Cardiac muscle cell (in vitro differentiated cells and primary cell): ENCODE data around the gene ABHD18. TPM values are rescaled to one million over a fixed set of nuclear protein-coding genes. Genes with fewer than 3 reads are reported as not detected.
"Not testable (repeated sequence)": the region's sequence is repeated elsewhere in the genome, so short reads cannot be mapped to it uniquely, and the experiment has no call there.

Experiments used
- DNase-seq, 2 donors: peaks; one replicate each; pipeline versions ENCODE4 v3.0.0 to v3.0.0-alpha.2; 2010 to 2017; ENCODE audit warnings: low read depth in 1 of 2, low spot score in 1 of 2
- H3K27ac ChIP-seq: fragments of 200-600 bp; sonication (generic); 2 replicates; pipeline ENCODE4 v1.5.1; 2016
- H3K27me3 ChIP-seq: fragments of 200-600 bp; sonication (generic); 2 replicates; pipeline ENCODE4 v1.6.0; 2016; ENCODE audit warnings: control low read depth
- H3K36me3 ChIP-seq: fragments of 200-600 bp; sonication (generic); 2 replicates; pipeline ENCODE4 v1.5.1; 2016; ENCODE audit warnings: control low read depth
- H3K4me1 ChIP-seq: fragments of 200-600 bp; sonication (generic); 2 replicates; pipeline ENCODE4 v1.8.1; 2017; ENCODE audit warnings: low read depth, mild to moderate bottlenecking, mixed run types
- H3K4me3 ChIP-seq: fragments of 200-600 bp; sonication (generic); 2 replicates; pipeline ENCODE4 v1.5.1; 2016; ENCODE audit warnings: mild to moderate bottlenecking
- H3K9me3 ChIP-seq: fragments of 200-600 bp; sonication (generic); 2 replicates; pipeline ENCODE4 v1.5.1; 2017; ENCODE audit warnings: low read depth, mild to moderate bottlenecking, control low read depth
- polyA plus RNA-seq: library from polyadenylated mRNA; unstranded; fragments of >200 nt; fragmentation: Nextera tagmentation; extraction: Ambion mirVana; gene quantifications from 2 replicates; pipeline ENCODE4 v1.2.1, GENCODE V29; 2016
- total RNA-seq: library from RNA; depleted of rRNA; stranded (reverse); fragments of >200 nt; gene quantifications from 2 replicates; pipeline ENCODE4 v1.2.3, GENCODE V29; 2016
- TF ChIP-seq, protein P1 (sequence below): IDR thresholded peaks from 2 replicates; pipeline ENCODE4 v1.5.1; 2012; ENCODE audit warnings: low read depth, mild to moderate bottlenecking, low read length

Gene ABHD18
- total and polyA plus RNA-seq, 2 experiments from 2014 or later: 18.8 to 21.5 TPM

DNA sequence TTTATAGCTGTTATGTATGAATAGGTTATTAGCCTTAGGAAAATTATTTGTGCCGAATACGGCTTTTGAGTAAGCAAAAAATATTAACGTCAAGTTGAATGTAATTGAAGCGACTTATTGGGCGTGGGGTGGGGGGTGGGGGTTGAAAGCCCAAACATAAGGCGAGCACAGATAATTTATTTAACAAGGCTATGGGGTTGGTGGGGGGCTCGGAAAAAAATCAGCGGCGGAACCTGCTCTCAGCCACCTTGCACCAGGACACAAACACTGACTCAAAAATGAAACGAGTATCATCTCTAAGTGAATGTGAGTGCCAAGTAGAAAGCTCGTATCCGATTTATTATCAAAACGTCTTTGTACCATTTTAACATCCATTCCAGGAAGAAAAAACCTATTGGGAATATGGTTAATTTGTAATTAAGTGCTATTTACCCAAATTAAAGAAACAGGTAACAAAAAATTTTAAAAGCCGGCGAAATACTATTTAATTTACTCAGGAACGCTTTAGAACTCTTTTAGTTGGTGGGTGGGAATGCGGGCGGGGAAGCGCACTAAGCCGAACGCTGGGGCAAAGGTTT lies 95.0 kb downstream of the ABHD18 start:
- Histone ChIP-seq H3K36me3 (no peaks in the 10 kb centered on the region), H3K27me3 (no peaks in the 10 kb centered on the region), H3K27ac (peak overlapping the region; percentile 94), H3K4me1 (no peaks in the 10 kb centered on the region), H3K9me3 (no peaks in the 10 kb centered on the region), H3K4me3 (peak overlapping the region; percentile 75)
- DNase-seq: peak in 1 of 2 donors; percentile 23
- TF ChIP-seq, protein P1, sequence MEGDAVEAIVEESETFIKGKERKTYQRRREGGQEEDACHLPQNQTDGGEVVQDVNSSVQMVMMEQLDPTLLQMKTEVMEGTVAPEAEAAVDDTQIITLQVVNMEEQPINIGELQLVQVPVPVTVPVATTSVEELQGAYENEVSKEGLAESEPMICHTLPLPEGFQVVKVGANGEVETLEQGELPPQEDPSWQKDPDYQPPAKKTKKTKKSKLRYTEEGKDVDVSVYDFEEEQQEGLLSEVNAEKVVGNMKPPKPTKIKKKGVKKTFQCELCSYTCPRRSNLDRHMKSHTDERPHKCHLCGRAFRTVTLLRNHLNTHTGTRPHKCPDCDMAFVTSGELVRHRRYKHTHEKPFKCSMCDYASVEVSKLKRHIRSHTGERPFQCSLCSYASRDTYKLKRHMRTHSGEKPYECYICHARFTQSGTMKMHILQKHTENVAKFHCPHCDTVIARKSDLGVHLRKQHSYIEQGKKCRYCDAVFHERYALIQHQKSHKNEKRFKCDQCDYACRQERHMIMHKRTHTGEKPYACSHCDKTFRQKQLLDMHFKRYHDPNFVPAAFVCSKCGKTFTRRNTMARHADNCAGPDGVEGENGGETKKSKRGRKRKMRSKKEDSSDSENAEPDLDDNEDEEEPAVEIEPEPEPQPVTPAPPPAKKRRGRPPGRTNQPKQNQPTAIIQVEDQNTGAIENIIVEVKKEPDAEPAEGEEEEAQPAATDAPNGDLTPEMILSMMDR: no peak

DNA sequence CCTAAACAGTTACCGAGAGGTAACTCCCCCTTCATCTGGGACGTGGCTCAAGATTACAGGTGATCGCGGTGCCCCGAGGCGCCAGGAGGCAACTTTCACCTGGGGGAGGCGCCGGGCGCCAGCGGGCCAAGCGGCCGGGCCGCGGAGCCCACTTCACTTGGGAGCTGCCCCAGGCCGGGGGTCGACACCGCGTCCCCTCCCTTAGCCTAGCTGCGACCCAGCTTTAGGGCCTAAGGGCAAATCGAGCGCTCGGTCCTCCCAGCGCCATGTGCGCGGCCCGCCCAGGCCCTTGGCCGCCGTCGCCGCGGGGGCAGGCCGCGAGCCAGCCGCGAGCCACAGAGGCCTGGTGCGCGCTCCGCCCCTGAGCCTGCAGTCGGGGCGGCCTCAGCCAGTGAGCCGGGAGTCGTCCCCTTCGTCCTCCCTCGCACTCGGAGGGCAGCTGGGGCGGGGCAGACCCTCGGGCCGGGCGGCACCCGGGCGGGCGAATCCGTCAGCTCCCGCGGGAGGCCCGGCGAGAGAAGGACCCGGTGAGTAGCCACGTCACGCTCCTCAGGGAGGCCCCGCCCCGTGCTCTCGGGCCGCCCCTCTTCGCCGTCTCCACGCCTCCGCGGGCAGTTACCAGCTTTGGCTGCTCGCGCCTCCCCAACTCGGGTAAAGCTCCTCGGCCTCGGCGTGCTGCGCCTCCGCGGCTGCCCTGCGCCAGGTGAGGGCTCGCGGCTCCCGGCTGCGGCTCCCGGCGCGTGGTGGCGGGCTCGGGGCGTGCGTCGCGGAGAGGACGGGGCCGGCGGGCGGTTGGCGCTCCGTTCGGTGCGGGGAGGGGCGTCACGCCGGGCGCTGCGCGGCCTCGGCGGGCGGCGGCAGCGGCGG lies 95.7 kb downstream of the ABHD18 start, which contains the start of gene LARP1B:
Gene LARP1B, plus strand, starts transcription at position 614 of the 867 bp plus-strand sequence. CDS start 13,640 bp downstream, outside the sequence.
- H3K36me3 ChIP-seq: no peaks in the 10 kb centered on the region
- H3K9me3 ChIP-seq: no peaks in the 10 kb centered on the region
- no peaks in the 10 kb centered on the region for H3K4me1 ChIP-seq
- peak within 1 kb of the TSS; percentile 94 for H3K27ac ChIP-seq
- peak within 1 kb of the TSS; percentile 75 for H3K4me3 ChIP-seq
- no peaks in the 10 kb centered on the region for H3K27me3 ChIP-seq
- TF ChIP-seq, protein P1: no peak
- DNase-seq: peak; percentile 97 to 99

DNA sequence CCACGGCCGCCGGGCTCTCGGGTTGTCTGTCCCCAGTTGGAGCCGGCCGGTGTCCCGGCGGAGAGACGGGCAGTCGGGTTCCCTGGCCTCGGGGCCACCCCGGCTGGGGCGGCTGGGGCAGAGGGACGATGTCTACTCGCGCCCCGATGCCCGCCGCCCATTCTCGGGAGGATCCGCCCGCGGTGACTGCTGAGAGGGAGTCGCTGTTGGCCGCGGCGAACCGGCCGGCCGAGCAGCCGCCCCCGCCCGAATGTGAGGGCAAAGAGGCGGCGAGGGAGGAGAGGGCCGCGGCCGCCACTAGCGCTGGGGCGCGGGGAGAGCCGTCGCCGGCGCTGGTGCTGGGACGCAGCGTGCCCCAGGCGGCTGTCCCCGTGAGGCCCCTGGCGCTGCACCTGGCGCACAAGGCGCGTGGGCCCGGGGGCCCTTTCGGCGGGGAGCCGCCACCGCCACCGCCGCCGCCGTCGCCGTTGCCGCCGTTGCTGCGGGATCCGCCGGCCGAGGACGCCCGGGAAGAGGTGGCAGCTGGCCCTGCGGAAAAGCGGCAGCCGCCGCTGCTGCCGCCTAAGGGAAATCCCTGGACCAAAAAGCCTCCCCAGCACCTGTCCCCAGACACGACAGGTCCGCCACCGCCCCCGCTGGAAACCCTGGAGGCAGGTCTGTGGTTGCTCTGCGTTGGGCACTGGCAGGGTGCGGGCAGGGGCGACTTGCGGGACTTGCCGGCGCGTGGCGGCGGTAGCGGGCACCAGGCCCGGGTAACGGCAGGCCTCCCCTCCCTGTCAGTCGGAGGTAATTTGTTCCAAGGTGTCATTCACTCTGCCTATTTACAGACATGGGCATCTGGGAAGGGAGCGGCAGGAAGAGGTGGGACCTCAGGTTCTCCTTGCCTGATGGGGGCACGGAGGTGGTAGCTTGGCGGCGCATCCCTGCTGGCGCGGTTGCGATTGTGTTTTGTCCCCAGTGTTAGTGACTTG lies 96.6 kb downstream of the ABHD18 start:
- H3K27me3 ChIP-seq: no peaks in the 10 kb centered on the region
- TF ChIP-seq, protein P1: no peak
- H3K4me3 ChIP-seq: peak overlapping the region; percentile 75
- no peaks in the 10 kb centered on the region for H3K4me1 ChIP-seq
- H3K36me3 ChIP-seq: no peaks in the 10 kb centered on the region
- DNase-seq: peak; percentile 53 to 76
- H3K27ac ChIP-seq: peak overlapping the region; percentile 94
- no peaks in the 10 kb centered on the region for H3K9me3 ChIP-seq

DNA sequence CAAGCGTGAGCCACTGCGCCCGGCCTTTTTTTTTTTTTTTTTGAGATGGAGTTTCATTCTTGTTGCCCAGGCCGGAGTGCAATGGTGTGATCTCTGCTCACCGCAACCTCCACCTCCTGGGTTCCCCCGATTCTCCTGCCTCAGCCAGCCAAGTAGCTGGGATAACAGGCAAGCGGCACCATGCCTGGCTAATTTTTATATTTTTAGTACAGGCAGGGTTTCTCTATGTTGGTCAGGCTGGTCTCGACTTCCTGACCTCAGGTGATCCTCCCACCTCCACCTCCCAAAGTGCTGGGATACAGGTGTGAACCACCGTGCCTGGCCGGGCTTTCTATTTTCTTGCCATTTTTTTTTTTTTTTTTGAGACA lies 101.2 kb downstream of the ABHD18 start:
- not testable (repeated sequence) for H3K4me1 ChIP-seq, H3K27ac ChIP-seq, H3K27me3 ChIP-seq, H3K4me3 ChIP-seq, DNase-seq, H3K9me3 ChIP-seq, H3K36me3 ChIP-seq

DNA sequence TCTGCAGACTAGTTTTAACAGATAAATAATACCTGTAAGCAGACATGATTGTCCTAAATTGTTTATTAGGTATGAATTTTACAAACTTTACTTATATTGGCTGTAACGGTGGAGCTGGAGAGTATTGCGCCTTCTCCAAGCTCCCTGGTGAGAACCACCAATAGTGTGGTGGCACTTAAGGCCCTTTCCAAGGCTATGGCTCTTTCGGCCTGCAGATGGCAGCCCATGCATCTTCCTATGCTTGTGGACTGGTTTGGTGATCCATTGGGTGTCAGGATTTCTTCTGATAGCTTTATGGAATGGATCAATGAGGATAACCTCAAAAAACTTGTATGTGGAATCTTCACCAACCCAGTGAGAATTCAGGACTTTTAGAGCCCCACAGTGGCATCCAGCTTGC lies 103.7 kb downstream of the ABHD18 start:
- Histone ChIP-seq H3K27me3 (no peaks in the 10 kb centered on the region), H3K4me3 (no peak overlapping the region), H3K9me3 (no peaks in the 10 kb centered on the region), H3K36me3 (no peaks in the 10 kb centered on the region), H3K4me1 (no peaks in the 10 kb centered on the region), H3K27ac (no peak overlapping the region)
- DNase-seq: peak in 1 of 2 donors; percentile 39
- TF ChIP-seq, protein P1: peak; percentile 46
